ENCODE data around the gene CR2. TPM values are rescaled to one million over a fixed set of nuclear protein-coding genes. Genes with fewer than 3 reads are reported as not detected.

Gene CR2
- not detected for total RNA-seq

DNA sequence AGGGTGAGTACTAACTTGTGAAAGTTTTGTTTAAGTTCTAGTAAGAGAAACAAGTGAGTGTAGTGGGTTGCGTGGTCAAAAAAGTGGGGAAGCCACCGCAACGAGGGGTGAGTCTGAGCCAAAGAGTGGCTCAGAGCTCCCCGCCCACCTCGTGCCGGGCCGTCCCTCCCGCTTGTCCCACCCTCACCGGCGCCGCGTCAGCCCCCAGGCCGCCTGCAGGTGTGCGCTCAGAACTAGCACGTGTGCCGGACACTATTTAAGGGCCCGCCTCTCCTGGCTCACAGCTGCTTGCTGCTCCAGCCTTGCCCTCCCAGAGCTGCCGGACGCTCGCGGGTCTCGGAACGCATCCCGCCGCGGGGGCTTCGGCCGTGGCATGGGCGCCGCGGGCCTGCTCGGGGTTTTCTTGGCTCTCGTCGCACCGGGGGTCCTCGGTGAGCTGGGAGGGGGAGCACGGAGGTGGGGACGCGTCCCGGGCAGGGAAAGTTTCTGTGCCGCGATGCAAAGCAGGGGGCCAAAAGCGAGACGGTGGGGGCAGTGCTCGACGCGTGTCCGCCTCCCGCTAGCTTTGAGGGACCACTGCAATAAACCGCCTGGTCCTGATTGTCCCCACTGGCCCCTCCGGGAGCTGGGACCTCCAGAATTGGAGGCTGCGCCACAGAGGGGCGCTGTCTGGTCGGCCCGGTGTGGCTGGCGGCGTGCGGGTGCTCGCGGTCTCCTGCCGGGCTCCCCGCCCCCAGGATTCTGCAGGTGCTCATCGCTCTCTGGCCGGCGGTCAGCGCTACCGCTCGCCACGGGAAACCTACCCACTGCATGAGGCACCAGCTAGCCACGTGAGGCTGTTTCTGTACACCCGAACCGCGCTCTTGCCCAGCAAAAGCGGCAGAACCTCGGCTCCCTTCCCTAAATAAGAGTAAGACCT, at the start of gene CR2:
TSS of gene CR2 (plus strand) at position 283 of the 919 bp plus-strand sequence. CDS start at position 374, 91 bp downstream.
- Mint-ChIP-seq H3K27ac (no peak within 1 kb of the TSS), H3K27me3 (peaks cover 38% of the 10 kb centered on the region)
- peak; percentile 22 for DNase-seq

DNA sequence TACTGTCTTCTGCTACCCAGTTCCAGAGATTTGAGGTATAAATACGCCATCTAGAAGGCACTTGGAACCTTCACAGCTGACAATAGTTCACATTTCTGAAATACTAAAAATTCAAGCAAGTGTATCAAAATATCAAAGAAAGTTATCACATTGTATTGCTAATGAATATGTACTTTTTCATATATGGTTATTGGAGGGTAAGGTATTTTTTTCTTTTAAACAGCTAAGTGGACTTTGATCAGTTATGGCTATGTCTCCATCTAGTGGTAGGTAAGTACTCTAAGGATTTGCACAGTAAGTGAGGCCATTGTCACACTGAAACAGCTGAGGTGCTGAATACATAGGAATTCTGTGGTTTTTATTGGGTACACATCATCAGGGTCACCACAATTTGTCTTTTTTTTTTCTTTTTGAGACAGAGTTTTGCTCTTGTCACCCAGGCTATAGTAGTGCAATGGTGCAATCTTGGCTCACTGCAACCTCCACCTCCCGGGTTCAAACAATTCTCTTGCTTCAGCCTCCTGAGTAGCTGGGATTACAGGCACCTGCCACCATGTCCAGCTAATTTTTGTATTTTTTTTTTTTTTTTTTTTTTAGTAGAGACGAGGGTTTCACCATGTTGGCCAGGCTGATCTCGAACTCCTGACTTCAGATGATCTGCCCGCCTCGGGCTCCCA, 49.1 kb upstream of the CR2 start:
- ChIA-PET CTCF (interaction anchor here (0.6 to 4.3 kb wide), 35 partner anchors 9 to 355 kb away, joined by 3 to 56 read pairs (median 4); partner anchors contain the start of genes CD55, CR1 and PFKFB2), POLR2A (interaction anchor here (0.9 to 1.7 kb wide), 4 partner anchors 68 to 321 kb away, joined by 3 to 8 read pairs (median 6); partner anchors contain the start of gene CD55)
- no peak for DNase-seq
- Mint-ChIP-seq H3K36me3 (ENCODE audit: low read depth) (no peaks in the 10 kb centered on the region), H3K9me3 (peaks cover 4% of the 10 kb centered on the region), H3K4me3 (no peak overlapping the region), H3K27me3 (peaks cover 3% of the 10 kb centered on the region), H3K4me1 (peaks cover 11% of the 10 kb centered on the region), H3K27ac (no peak overlapping the region)

More for the DNA sequence above, at the start of gene CR2:
- Mint-ChIP-seq H3K4me1 (peaks cover 10% of the 10 kb centered on the region), H3K4me3 (peak within 1 kb of the TSS; percentile 9), H3K36me3 (ENCODE audit: low read depth) (no peaks in the 10 kb centered on the region), H3K9me3 (no peaks in the 10 kb centered on the region)
- ChIA-PET POLR2A (no interaction called here), CTCF (interaction anchor here (0.6 to 2.3 kb wide), 3 partner anchors 45 to 256 kb away, joined by 3 to 7 read pairs (median 3); no protein-coding TSS in a partner anchor)

- Mint-ChIP-seq H3K4me1 (peaks cover 11% of the 10 kb centered on the region), H3K27me3 (peaks cover 3% of the 10 kb centered on the region), H3K4me3 (no peak overlapping the region), H3K27ac (no peak overlapping the region), H3K9me3 (peaks cover 3% of the 10 kb centered on the region), H3K36me3 (ENCODE audit: low read depth) (no peaks in the 10 kb centered on the region)
- DNase-seq: no peak
- ChIA-PET CTCF (interaction anchor here (0.6 to 4.3 kb wide), 25 partner anchors 8 to 402 kb away, joined by 3 to 56 read pairs (median 5); partner anchors contain the start of genes CD55 and CR1), POLR2A (interaction anchor here (1.7 kb wide), 1 partner anchor 84 kb away, joined by 8 read pairs; the partner anchor contains the start of gene CD55)
These were observed 48.3 kb upstream of the CR2 start for GRCh38 chr1:207405814-207406213.

- Mint-ChIP-seq H3K9me3 (no peaks in the 10 kb centered on the region), H3K36me3 (ENCODE audit: low read depth) (no peaks in the 10 kb centered on the region), H3K4me1 (peaks cover 17% of the 10 kb centered on the region), H3K27ac (no peak overlapping the region), H3K27me3 (peaks cover 3% of the 10 kb centered on the region), H3K4me3 (no peak overlapping the region)
- CTCF ChIA-PET: interaction anchor here (1.3 to 4.3 kb wide), 4 partner anchors 10 to 324 kb away, joined by 3 to 56 read pairs (median 13); no protein-coding TSS in a partner anchor
- DNase-seq: no peak
- POLR2A ChIA-PET: no interaction called here
These were observed 46.4 kb upstream of the CR2 start for GRCh38 chr1:207407655-207408260.

DNA sequence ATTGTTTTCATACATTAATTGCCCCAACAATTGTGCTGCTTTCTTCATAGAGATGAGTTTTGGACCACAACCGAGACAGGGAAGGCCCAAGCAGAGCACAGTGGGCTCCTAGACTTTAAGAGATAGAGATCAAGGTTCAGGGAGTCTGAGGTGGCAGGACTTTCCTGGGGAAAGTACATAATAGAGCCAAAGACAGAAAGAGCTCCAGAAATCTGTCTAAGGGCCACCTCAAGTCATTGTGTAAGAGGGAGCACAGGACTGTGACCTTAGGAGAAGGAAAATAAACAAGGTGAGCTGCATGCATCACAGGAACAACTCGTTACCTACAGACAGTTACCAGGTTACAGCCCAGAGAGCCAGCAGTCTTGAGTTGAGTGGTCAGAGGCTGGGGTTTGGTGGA, 41.3 kb upstream of the CR2 start:
- POLR2A ChIA-PET: no interaction called here
- CTCF ChIA-PET: interaction anchor here (0.6 to 1.7 kb wide), 3 partner anchors 8 to 337 kb away, joined by 3 to 4 read pairs (median 4); no protein-coding TSS in a partner anchor
- Mint-ChIP-seq H3K27me3 (peaks cover 2% of the 10 kb centered on the region), H3K9me3 (no peaks in the 10 kb centered on the region), H3K27ac (no peak overlapping the region), H3K4me3 (no peak overlapping the region), H3K36me3 (ENCODE audit: low read depth) (no peaks in the 10 kb centered on the region), H3K4me1 (peaks cover 15% of the 10 kb centered on the region)
- no peak for DNase-seq

- peaks cover 12% of the 10 kb centered on the region for H3K4me1 Mint-ChIP-seq
- ChIA-PET POLR2A (no interaction called here), CTCF (interaction anchor here (1.7 kb wide), 1 partner anchor 10 kb away, joined by 4 read pairs; no protein-coding TSS in a partner anchor)
- H3K36me3 Mint-ChIP-seq (ENCODE audit: low read depth): no peaks in the 10 kb centered on the region
- no peaks in the 10 kb centered on the region for H3K9me3 Mint-ChIP-seq
- H3K4me3 Mint-ChIP-seq: no peak overlapping the region
- H3K27me3 Mint-ChIP-seq: peaks cover 5% of the 10 kb centered on the region
- DNase-seq: peak; percentile 24
- H3K27ac Mint-ChIP-seq: no peak overlapping the region
These were observed 39.5 kb upstream of the CR2 start for GRCh38 chr1:207414606-207415108.

DNA sequence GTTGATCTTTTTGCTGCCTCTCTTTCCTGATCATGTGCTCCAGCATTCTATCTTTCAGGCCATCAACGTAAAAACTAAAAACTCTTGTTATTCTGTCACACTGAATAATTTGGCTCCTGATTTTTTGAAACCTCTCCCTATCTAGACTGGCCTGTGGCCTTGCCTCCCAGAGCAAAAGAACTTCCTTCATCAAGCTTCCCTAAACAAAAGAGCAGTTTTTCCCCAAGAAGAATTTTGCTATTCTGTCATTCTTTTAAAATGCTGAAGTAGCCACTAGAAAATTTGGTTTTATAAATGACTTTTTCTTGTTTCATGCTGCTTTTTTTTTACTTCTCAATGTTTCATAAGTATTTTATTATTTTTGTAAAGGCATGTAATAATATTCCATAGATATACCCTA, 37.1 kb upstream of the CR2 start:
- no peaks in the 10 kb centered on the region for H3K9me3 Mint-ChIP-seq
- H3K27ac Mint-ChIP-seq: no peak overlapping the region
- no peak for DNase-seq
- H3K4me3 Mint-ChIP-seq: no peak overlapping the region
- CTCF ChIA-PET: interaction anchor here (0.9 to 1.5 kb wide), 3 partner anchors 11 to 82 kb away, joined by 3 to 5 read pairs (median 4); no protein-coding TSS in a partner anchor
- no peaks in the 10 kb centered on the region for H3K36me3 Mint-ChIP-seq (ENCODE audit: low read depth)
- H3K27me3 Mint-ChIP-seq: peaks cover 10% of the 10 kb centered on the region
- POLR2A ChIA-PET: no interaction called here
- peaks cover 10% of the 10 kb centered on the region for H3K4me1 Mint-ChIP-seq

DNA sequence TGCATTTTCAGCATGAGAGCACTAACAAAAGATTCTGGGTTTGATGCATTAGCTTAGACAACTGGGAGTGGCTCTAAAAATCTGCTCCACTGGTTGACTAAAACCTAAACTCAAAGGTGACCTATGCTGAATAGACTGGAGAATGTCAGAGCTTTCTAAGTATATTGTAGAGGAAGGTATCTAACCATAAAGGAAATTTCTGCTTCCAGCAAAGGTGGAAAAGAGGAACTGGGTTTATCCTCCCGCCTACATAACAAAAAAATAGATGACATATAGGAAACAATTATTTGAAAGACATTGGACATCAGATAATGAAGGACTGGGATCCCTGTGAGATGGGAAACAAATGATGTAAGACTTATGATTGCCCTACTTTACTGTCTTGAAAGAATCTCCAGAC, 35.8 kb upstream of the CR2 start:
- H3K27ac Mint-ChIP-seq: no peak overlapping the region

DNA sequence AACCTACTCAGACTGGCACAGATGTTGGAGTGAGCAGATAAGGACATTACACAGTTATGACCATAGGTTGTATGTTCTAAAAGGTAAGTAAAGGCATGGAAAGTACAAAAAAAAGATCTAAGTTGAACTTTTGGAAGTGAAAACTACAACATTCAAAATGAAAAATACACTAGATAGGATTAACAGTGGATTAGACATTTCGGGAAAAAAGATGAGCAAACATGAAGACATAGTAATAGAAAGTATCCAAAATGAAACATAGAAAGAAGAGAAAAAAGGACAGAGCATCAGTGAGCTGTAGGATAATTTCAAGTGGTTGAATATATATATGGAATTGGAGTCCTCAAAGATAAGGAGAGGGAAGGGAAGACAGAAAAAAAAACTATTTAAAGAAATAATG, 34.0 kb upstream of the CR2 start:
- Mint-ChIP-seq H3K4me1 (no peaks in the 10 kb centered on the region), H3K36me3 (ENCODE audit: low read depth) (no peaks in the 10 kb centered on the region), H3K9me3 (no peaks in the 10 kb centered on the region), H3K4me3 (no peak overlapping the region), H3K27ac (no peak overlapping the region), H3K27me3 (peaks cover 8% of the 10 kb centered on the region)
- ChIA-PET POLR2A (no interaction called here), CTCF (no interaction called here)
- DNase-seq: no peak

More for the DNA sequence above, 35.8 kb upstream of the CR2 start:
- Mint-ChIP-seq H3K36me3 (ENCODE audit: low read depth) (no peaks in the 10 kb centered on the region), H3K9me3 (no peaks in the 10 kb centered on the region), H3K4me1 (peaks cover 7% of the 10 kb centered on the region), H3K4me3 (no peak overlapping the region), H3K27me3 (peaks cover 10% of the 10 kb centered on the region)
- DNase-seq: no peak
- CTCF ChIA-PET: interaction anchor here (1.1 to 1.5 kb wide), 2 partner anchors 12 to 14 kb away, joined by 3 to 5 read pairs; no protein-coding TSS in a partner anchor
- POLR2A ChIA-PET: no interaction called here

DNA sequence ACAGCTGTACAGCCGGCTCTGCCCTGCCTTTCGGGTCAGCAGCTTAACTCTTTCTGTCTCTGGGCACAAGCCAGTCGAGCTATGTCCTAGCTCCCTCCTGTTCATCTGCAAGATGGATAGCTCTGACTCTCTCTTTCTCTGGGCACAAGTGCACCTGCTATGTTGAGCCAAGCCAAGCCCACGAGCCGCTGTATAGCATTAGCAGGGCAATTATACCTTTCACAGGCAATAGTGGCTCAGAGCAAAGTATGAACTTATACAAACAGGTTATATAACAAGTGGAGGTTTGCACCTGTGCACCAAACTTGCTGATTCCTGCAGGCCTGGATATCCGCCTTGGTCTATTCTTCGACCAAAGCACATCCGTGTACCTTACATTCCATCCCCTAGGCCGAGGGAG, 33.0 kb upstream of the CR2 start:
- CTCF ChIA-PET: no interaction called here
- H3K4me3 Mint-ChIP-seq: no peak overlapping the region
- H3K9me3 Mint-ChIP-seq: no peaks in the 10 kb centered on the region
- no peaks in the 10 kb centered on the region for H3K4me1 Mint-ChIP-seq
- H3K27me3 Mint-ChIP-seq: peaks cover 8% of the 10 kb centered on the region
- H3K27ac Mint-ChIP-seq: no peak overlapping the region
- POLR2A ChIA-PET: no interaction called here
- no peak for DNase-seq
- H3K36me3 Mint-ChIP-seq (ENCODE audit: low read depth): no peaks in the 10 kb centered on the region

DNA sequence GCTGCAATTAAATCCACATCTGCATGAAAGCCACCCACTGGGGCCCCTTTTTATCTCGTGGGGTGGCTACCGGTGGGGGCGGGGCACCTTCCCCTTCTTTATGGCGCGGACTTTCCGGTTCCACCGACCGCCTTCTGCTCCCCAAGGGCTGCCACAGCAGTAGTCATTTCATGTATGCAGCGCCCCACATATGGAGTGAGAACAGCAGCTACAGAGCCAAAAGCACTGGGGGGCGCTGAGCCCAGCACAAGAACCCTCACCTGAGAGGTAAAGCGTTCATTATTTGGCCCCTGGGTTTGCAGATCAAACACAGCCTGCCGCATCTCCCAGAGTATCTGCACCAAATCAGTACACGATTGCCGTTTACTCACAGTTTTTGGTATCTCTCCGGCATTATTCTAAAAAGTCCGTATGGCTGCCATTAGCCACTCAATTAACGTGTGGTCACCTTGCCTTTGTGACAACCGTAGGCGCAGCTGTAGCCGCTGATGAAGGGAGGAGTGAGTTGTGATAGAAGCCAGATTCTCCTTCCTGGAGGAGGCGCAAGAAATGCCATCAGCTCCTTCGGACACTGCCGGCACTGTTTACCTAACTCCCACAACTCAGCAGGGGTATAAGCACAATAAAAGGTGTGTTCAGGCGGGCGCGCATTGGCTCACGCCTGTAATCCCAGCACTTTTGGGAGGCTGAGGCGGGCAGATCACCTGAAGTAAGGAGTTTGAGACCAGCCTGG, 30.4 kb upstream of the CR2 start:
- no peak for DNase-seq
- Mint-ChIP-seq H3K36me3 (ENCODE audit: low read depth) (no peaks in the 10 kb centered on the region), H3K27me3 (peaks cover 21% of the 10 kb centered on the region), H3K4me3 (no peak overlapping the region), H3K9me3 (no peaks in the 10 kb centered on the region), H3K27ac (no peak overlapping the region), H3K4me1 (no peaks in the 10 kb centered on the region)
- ChIA-PET POLR2A (no interaction called here), CTCF (interaction anchor here (2.1 kb wide), 1 partner anchor 18 kb away, joined by 4 read pairs; no protein-coding TSS in a partner anchor)

GRCh38 chr1:207424570-207425131, 29.5 kb upstream of the CR2 start:
- CTCF ChIA-PET: interaction anchor here (2.1 kb wide), 1 partner anchor 19 kb away, joined by 4 read pairs; no protein-coding TSS in a partner anchor
- H3K9me3 Mint-ChIP-seq: no peaks in the 10 kb centered on the region
- H3K36me3 Mint-ChIP-seq (ENCODE audit: low read depth): no peaks in the 10 kb centered on the region
- POLR2A ChIA-PET: no interaction called here
- H3K27ac Mint-ChIP-seq: no peak overlapping the region
- no peak overlapping the region for H3K4me3 Mint-ChIP-seq
- H3K27me3 Mint-ChIP-seq: peaks cover 26% of the 10 kb centered on the region
- H3K4me1 Mint-ChIP-seq: no peaks in the 10 kb centered on the region
- DNase-seq: no peak

Data from activated CD4-positive, alpha-beta memory T cell treated with anti-CD3 and anti-CD28 coated beads, Interleukin-2, amount 10 ng/mL, durations not matched to agents 7 days and 5 days (primary cell).